Panc1 (cell line): Measurements from ENCODE around the gene ALDH1B1. TPM values are rescaled to one million over a fixed set of nuclear protein-coding genes. Genes with fewer than 3 reads are reported as not detected.
A peak's percentile ranks its signal among the peaks of the same experiment; 100 is the strongest.

Source experiments
- ATAC-seq: fragments of 200-7000 bp; cut with Tn5 transposase; 2 replicates; pipeline ENCODE4 v1.9.1; 2020; ENCODE audit warnings: mild to moderate bottlenecking, moderate library complexity
- Bru-seq: library from RNA; stranded (reverse); fragments of 400-500 nt; gene quantifications from one replicate; lab custom pipeline; 2021; lab: Mats Ljungman, UMichigan
- BruChase-seq, 2 experiments: library from RNA; stranded (reverse); fragments of 400-500 nt; gene quantifications; one replicate each; lab custom pipeline; 2021; lab: Mats Ljungman, UMichigan
- BruUV-seq: library from RNA; stranded (reverse); fragments of 400-500 nt; replicated peaks from 2 replicates; lab custom pipeline; 2021; lab: Mats Ljungman, UMichigan
- CTCF ChIA-PET: fragments of 300-600 bp; sonication (Branson Sonifier 250); formaldehyde crosslinking; loops from one replicate; lab custom pipeline; 2022; ENCODE audit warnings: antibody characterized with exemption; lab: Charles Lee
- POLR2A ChIA-PET: fragments of 300-600 bp; sonication (Branson Sonifier 250); formaldehyde crosslinking; loops from one replicate; lab custom pipeline; 2022; ENCODE audit warnings: antibody characterized with exemption; lab: Charles Lee
- DNase-seq: peaks from one replicate; pipeline ENCODE4 v3.0.0-alpha.2; 2010; ENCODE audit warnings: low read depth, low spot score
- H3K27ac ChIP-seq: 2 replicates; pipeline ENCODE4 v1.5.1; 2011; ENCODE audit warnings: mild to moderate bottlenecking, low read length, inconsistent platforms
- H3K27me3 ChIP-seq: fragments of 200-500 bp; sonication (Bioruptor generic); 2 replicates; pipeline ENCODE4 v1.6.0; 2014; ENCODE audit warnings: low read length, inconsistent platforms; ENCODE audit not compliant: control insufficient read depth, insufficient read depth
- H3K36me3 ChIP-seq: fragments of 200-500 bp; sonication (Bioruptor generic); 2 replicates; pipeline ENCODE4 v1.5.1; 2014; ENCODE audit warnings: inconsistent platforms, mild to moderate bottlenecking, low read length, moderate library complexity; ENCODE audit not compliant: control insufficient read depth, insufficient read depth
- H3K4me1 ChIP-seq: 2 replicates; pipeline ENCODE4 v1.5.1; 2011; ENCODE audit warnings: inconsistent platforms, mild to moderate bottlenecking, low read length, moderate library complexity; ENCODE audit not compliant: control insufficient read depth, insufficient read depth
- H3K4me3 ChIP-seq, 2 experiments: 2 replicates each; pipeline ENCODE4 v1.5.1; 2011 to 2012; ENCODE audit warnings: low read depth in 2 of 2, low read length in 2 of 2, mild to moderate bottlenecking in 2 of 2, inconsistent platforms in 1 of 2, moderate library complexity in 1 of 2
- H3K9me3 ChIP-seq: fragments of 200-500 bp; sonication (Bioruptor generic); 2 replicates; pipeline ENCODE4 v1.5.1; 2014; ENCODE audit warnings: low read depth, mild to moderate bottlenecking, inconsistent platforms, low read length, moderate library complexity; ENCODE audit not compliant: control insufficient read depth, insufficient read depth
- CTCF ChIP-seq: fragments of 450-650 bp; IDR thresholded peaks from 2 replicates; pipeline ENCODE4 v1.5.1; 2017; ENCODE audit warnings: mild to moderate bottlenecking
- POLR2AphosphoS5 ChIP-seq: IDR thresholded peaks from 2 replicates; pipeline ENCODE4 v1.6.1; 2012; ENCODE audit warnings: mild to moderate bottlenecking, low read depth, low read length, moderate library complexity
- REST ChIP-seq, 2 experiments: IDR thresholded peaks; 2 replicates each; pipeline ENCODE4 v1.6.1; 2011 to 2012; ENCODE audit warnings: low read depth in 2 of 2, control low read depth in 1 of 2, low read length in 1 of 2, mild to moderate bottlenecking in 1 of 2, moderate library complexity in 1 of 2; ENCODE audit not compliant: insufficient read depth in 1 of 2
- SIN3A ChIP-seq: IDR thresholded peaks from 2 replicates; pipeline ENCODE4 v1.6.1; 2012; ENCODE audit warnings: low read depth, mild to moderate bottlenecking, low read length, moderate library complexity, borderline replicate concordance; ENCODE audit not compliant: insufficient read depth
- TCF7L2 ChIP-seq: IDR thresholded peaks from 2 replicates; pipeline ENCODE4 v1.6.1; 2011; ENCODE audit warnings: mild to moderate bottlenecking, low read depth, low read length, inconsistent platforms
- in situ Hi-C: cut with HindIII; loops from 2 replicates; pipeline ENCODE4 v1.10.0; 2016; ENCODE audit warnings: low sequenced_read_pairs, low pct_unique_long_range_greater_than_20kb
- intact Hi-C: fragments of 100-400 bp; cut with micrococcal nuclease; formaldehyde crosslinking; loops from one replicate; pipeline ENCODE4 v1.10.0; 2022; ENCODE audit not compliant: unreplicated experiment
- long read RNA-seq: library from polyadenylated mRNA; unstranded; transcript quantifications from one replicate; pipeline ENCODE4 v2.0.0, GENCODE V29; 2021; ENCODE audit not compliant: unreplicated experiment
- polyA plus RNA-seq: library from polyadenylated mRNA; unstranded; fragments of >200 nt; gene quantifications from one replicate; pipeline ENCODE4 v1.2.1, GENCODE V29; 2012; ENCODE audit warnings: missing spikeins; ENCODE audit not compliant: insufficient read length
- total RNA-seq: library from RNA; stranded (reverse); gene quantifications from one replicate; pipeline ENCODE4 v1.2.1, GENCODE V29; 2021; ENCODE audit not compliant: unreplicated experiment

Gene ALDH1B1
- total RNA-seq: 34.2 TPM
- 21.1 TPM for polyA plus RNA-seq
- percentile 69 among the genes with signal in this experiment for Bru-seq, nascent RNA
- percentile 92 among the genes with signal in this experiment for BruChase-seq, experiment 1, labeled RNA remaining after a 2-hour chase
- percentile 92 among the genes with signal in this experiment for BruChase-seq, experiment 2, labeled RNA remaining after a 6-hour chase
- long read RNA-seq, transcript ALDH1B1-201 (2 exons, 3,066 nt): major isoform, 85 of 106 reads
- long read RNA-seq, partial matches to known transcripts: 0 of 106 reads
- long read RNA-seq, other reads (novel, unspliced or antisense): 21 of 106 reads

- ATAC-seq (peak; percentile 100), DNase-seq (no peak)
- Histone ChIP-seq H3K4me3 (peak within 1 kb of the TSS; percentile 80 to 82), H3K36me3 (no peaks in the 10 kb centered on the region; the same call in 1 of the 2 replicates), H3K9me3 (no peaks in the 10 kb centered on the region), H3K27ac (peak within 1 kb of the TSS; percentile 83), H3K27me3 (no peaks in the 10 kb centered on the region), H3K4me1 (no peaks in the 10 kb centered on the region; the same call in 1 of the 2 replicates)
- intact Hi-C loops (loop anchor here (10.0 kb wide), 1 partner anchor 498 kb away; no protein-coding TSS in a partner anchor), in situ Hi-C loops (no loop called here)
- TF ChIP-seq REST (IDR thresholded peaks at IDR 0.05; ENCODE audit: insufficient read depth in 1 of 2, low read depth in 2 of 2, low read length in 1 of 2) (no peak), TCF7L2 (no peak), POLR2AphosphoS5 (peak; percentile 48; the same call in 1 of the 2 replicates), SIN3A (no peak), CTCF (no peak; the same call in 1 of the 2 replicates)
- POLR2A ChIA-PET: no interaction called here
- CTCF ChIA-PET: no interaction called here
- BruUV-seq: no TSS peak
These were observed at the start of gene ALDH1B1 for GRCh38 chr9:38392235-38393127. ALDH1B1 (plus strand) TSS chr9:38392702; CDS start chr9:38395749, 3,047 bp downstream.

- ATAC-seq (no peak), DNase-seq (no peak)
- TF ChIP-seq POLR2AphosphoS5: no peak
- no peak for TF ChIP-seq CTCF
- TF ChIP-seq REST (IDR thresholded peaks at IDR 0.05; ENCODE audit: insufficient read depth in 1 of 2, low read depth in 2 of 2, low read length in 1 of 2): no peak
- TF ChIP-seq TCF7L2: no peak
- no peak for TF ChIP-seq SIN3A
- no peaks in the 10 kb centered on the region for H3K9me3 ChIP-seq
- no peaks in the 10 kb centered on the region for H3K36me3 ChIP-seq
- no peaks in the 10 kb centered on the region for H3K27me3 ChIP-seq
- H3K4me3 ChIP-seq: no peak overlapping the region
- POLR2A ChIA-PET: no interaction called here
- in situ Hi-C loops (no loop called here), intact Hi-C loops (no loop called here)
- no TSS peak for BruUV-seq
- H3K27ac ChIP-seq: no peak overlapping the region
- CTCF ChIA-PET: no interaction called here
- no peaks in the 10 kb centered on the region for H3K4me1 ChIP-seq
These were observed 49.5 kb upstream of the ALDH1B1 start for GRCh38 chr9:38343037-38343436.
